ENCODE data around the gene INA.

The INA gene

GRCh38 chr10:103262229-103262628 is 14.7 kb upstream of the INA start:
- DNase-seq = no peak
- intact Hi-C loops (cut with DNase I) = no loop called here

DNA sequence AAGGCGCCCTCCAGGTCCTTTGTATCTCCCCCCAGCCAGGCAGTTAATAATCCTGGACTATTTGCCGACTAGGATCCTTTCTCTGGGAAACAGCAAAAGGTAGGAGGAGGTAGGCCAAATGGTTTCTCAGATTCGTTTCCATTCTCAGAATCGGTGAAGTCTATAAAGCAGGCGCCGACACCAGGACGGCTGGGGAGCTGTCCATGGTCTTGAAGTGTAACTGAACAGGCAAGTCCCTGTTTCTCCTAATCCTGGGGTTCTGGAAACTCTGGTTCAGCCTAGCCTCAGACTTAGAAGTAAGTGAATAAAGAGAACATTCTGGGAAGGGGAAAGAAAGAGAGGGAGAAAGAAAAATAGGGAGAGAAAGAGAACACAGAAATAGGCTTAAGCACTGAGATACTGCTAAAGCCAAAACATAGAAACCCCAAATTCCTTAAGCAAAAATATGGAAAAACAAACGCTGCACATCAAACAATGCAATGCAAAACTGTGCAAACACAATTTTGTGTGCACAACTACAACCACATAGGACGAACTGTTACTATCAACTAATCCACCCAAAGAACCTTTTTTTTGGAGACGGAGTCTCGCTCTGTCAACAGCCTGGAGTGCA is 11.1 kb upstream of the INA start:
- peak in 24 of 42 donors; percentile 11 to 64 (median 34) for DNase-seq

DNA sequence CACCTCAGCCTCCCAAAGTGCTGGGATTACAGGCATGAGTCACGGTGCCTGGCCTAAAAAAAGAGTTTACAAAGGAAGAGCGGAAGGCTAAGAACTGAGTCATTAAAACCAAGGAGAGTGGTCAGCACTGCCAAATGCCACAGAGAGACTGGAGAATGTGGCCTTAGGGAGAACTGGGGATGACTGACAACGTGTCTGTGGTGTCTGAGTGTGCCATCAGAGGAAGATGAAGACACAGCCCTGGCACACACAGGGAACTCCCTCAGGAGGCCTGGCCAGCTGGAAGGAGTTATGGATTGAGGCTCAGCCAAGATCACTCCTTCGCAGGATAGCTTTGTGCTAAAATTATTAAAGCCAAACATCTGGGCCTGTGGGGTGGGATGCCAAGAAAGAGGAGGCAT is 3.9 kb upstream of the INA start:
- peak in 2 of 42 donors; percentile 12 to 51 for DNase-seq

More for the DNA sequence above, 11.1 kb upstream of the INA start:
- intact Hi-C loops (cut with DNase I) = no loop called here

DNA sequence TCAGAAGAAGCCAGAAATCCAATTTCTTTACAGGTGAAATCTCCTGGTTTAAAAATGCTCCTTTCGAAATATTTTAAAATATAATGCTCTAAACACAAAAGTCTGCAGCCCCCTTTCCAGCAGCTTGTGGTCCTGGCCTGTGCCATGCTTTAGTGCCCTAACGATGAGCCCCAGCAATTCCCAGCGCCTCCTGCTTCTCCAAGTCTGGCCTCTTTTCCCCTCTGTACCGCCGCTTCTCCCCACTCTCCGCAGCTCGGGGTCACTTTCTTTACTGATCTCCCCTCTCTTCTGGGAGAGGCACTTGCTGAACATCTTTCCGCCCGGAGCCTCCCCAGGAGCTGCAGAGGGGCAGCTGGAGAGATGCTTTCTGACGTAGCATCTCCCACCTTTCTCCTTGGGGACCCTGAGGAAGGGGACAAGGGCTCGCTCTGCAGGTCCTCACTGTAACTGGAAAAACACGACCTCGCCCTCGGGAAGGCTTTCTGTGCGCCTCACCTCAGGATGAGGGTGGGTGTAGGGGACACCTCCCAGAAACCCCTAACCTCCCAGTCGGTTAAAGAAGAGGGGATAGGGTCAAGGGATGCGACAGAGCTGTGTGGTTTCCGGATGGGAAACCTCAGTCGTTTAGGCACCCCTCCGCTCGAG is 565 bp upstream of the INA start:
- intact Hi-C loops (cut with DNase I) = no loop called here
- DNase-seq = peak in 14 of 42 donors; percentile 1 to 41 (median 17)

More for the DNA sequence above, 3.9 kb upstream of the INA start:
- intact Hi-C loops (cut with DNase I) = no loop called here

- intact Hi-C loops (cut with DNase I) = no loop called here
- DNase-seq = peak in 25 of 42 donors; percentile 5 to 51 (median 23)
Observed at GRCh38 chr10:103277713-103278536, 987 bp downstream of the INA start.

- peak in 16 of 42 donors; percentile 6 to 55 (median 21) for DNase-seq
- intact Hi-C loops (cut with DNase I) = no loop called here
Observed at GRCh38 chr10:103278537-103278823, 1.5 kb downstream of the INA start.

DNA sequence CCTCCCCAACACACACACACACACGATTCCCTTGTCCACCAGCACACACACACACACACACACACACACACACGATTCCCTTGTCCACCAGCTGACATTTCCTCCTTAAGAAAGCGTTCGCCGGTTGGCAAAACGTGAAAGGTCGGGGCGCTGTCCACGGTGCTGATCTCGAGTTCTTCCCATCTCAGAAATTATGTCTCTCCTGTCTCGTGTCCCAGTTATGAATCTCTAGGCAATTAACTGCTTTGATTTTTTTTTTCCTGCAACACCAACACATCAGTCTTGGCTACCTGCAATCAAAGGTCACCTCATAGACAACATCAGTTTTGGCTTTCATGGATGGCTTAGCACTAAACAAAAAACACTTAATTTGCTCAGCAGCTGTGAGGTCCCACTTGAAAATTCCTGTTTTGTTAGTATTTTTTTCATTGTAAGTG is 1.9 kb downstream of the INA start:
- intact Hi-C loops (cut with DNase I) = no loop called here
- DNase-seq = peak in 24 of 42 donors; percentile 15 to 69 (median 36)

DNA sequence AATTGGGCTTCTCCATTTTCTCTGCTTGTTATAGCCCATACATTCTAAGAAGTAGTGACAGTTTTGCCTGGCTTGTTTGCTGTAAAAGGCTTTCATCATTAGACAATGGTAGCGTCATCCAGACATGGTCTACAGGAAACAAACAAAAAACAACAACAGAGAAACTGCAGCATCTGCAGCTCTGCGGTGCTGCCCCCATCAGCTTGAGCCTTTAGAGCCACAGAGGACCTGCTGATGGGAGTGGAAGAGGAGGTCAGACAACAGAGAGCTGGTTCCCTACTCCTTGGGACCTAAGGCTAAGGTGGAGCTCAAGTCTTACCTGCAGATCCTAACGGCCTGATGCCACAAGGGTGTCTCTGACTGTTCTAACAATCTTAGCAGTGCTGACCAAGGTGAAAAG is 3.1 kb downstream of the INA start:
- DNase-seq = no peak
- intact Hi-C loops (cut with DNase I) = no loop called here

- DNase-seq = no peak
- intact Hi-C loops (cut with DNase I) = no loop called here
Observed at GRCh38 chr10:103280506-103280905, 3.6 kb downstream of the INA start.

- peak; percentile 16 to 82 (median 66) for DNase-seq
- intact Hi-C loops (cut with DNase I) = no loop called here
Observed at GRCh38 chr10:103281753-103282152, 4.8 kb downstream of the INA start.

DNA sequence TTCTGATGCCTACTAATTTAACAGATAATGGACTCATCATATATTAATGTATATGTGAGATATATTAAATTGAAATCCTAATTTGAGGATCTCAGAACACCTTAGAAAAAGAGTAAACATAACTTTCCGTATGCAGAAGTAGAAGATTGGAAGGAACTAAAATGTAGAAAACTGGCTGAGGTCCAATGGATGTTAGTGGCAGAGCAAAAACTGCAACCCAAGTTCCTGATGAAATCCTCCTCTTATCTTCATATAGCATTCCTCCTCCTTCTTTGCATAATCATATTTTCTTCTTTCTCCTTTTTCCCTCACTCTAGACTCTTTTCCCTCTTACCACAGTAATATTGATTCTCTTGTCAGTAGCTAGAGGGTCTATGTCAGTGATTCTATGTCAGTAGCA is 6.0 kb downstream of the INA start:
- intact Hi-C loops (cut with DNase I) = no loop called here
- DNase-seq = no peak

- DNase-seq = no peak
- intact Hi-C loops (cut with DNase I) = no loop called here
Observed at GRCh38 chr10:103284170-103284569, 7.2 kb downstream of the INA start.

DNA sequence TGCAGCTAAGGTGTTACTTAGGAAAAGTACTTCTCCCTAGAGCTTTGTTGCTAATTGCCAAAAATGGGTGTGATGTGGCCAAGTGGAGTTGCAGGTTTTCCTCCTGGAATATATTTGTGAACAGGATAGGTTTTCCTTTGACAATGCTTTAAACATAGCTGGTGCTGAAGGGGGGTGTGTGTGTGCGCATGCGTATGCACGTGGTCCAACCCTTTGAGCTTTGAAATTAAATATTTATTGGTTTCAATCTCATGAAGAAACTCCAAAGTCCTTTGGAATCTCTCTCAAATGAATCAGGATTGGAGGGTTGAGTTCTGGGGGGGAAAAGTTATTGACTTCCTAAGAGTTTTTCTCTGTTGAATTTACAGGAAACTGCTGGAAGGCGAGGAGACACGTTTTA is 11.1 kb downstream of the INA start:
- DNase-seq = no peak
- intact Hi-C loops (cut with DNase I) = no loop called here

DNA sequence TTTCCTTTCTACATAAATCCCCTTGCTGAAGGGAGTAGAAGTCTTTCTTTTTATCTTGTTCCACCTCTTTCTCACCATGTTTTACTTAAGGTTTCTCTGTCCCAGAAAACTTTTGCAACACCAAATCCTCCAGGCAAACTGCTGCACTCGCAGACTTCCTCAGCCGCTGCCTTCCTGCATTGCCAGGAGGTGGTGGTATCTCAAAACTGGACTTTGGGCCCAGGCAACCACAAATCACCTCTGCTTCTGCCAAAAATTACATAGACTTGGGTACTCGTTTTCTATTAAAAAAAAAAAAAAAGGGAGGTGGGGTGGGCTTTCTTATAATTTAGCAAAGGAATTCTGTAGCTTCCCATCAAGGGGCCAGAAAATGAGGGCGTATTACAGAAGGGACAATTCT is 14.7 kb downstream of the INA start:
- DNase-seq = no peak

DNA sequence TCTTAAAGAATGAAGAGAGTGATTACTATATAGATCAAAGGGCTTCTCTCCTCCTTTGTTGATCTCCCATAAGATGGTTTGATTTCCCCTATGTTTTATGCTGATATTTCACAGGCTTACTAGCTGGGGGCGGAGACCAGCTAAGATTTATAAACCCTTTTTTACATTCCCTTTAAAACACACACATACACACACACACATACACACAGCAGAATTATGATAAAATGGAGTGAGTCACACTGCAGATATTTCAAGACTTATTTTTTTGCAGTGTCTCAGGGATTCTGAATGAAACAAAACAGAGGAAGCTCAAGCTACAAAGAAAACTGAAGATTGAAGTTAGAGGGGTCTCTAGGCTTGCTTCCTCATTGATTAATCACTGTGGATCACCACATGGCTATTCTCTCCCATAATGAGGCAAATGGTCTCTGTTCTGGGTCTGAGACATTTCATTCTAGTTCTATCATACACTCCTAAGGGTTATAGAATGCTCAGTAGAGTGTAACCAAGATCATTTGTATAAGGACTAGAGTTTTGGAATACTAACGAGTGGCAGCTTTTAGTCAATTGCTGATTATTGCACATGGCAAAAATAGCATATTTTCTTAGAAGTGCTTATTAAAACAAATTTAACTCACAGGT is 18.6 kb downstream of the INA start:
- no peak for DNase-seq
- intact Hi-C loops (cut with DNase I) = no loop called here

More for the DNA sequence above, 14.7 kb downstream of the INA start:
- intact Hi-C loops (cut with DNase I) = no loop called here

DNA sequence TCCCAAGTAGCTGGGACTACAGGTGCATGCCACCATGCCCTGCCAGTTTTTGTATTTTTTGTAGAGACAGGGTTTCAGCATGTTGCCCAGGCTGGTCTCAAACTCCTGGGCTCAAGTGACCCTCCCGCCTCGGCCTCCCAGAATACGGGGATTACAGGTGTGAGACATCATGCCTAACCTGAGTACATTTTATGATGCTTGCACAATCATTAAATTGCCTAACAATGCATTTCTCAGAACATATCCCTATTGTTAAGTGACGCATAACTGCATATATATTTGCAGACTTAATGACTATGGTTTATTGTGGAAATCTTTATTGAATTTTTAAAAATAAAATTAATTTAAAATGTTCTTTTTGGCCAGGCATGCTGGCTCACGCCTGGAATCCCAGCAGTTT is 30.7 kb downstream of the INA start:
- intact Hi-C loops (cut with DNase I) = no loop called here
- DNase-seq = no peak

DNA sequence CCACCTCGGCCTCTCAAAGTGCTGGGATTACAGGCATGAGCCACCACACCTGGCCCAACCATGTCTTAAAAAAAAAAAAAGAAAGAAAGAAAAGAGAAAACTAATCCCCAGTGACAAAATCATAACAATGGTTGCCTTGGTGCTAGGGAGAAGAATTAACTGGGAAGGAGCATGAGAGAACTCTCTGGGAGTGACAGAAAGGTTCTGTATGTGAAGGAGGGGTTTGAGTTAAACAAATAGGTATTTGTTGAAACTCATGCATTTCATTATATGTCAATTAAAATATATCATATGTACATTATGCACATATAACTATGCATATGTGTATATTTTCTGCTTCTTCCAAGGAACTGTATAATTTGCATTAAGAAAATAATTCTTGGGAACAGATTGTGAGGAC is 33.3 kb downstream of the INA start:
- no peak for DNase-seq
- intact Hi-C loops (cut with DNase I) = no loop called here

GRCh38 chr10:103316087-103316486 is 39.1 kb downstream of the INA start:
- intact Hi-C loops (cut with DNase I) = no loop called here
- DNase-seq = no peak

- DNase-seq = no peak
- intact Hi-C loops (cut with DNase I) = no loop called here
Observed at GRCh38 chr10:103327906-103328305, 51.0 kb downstream of the INA start.

DNA sequence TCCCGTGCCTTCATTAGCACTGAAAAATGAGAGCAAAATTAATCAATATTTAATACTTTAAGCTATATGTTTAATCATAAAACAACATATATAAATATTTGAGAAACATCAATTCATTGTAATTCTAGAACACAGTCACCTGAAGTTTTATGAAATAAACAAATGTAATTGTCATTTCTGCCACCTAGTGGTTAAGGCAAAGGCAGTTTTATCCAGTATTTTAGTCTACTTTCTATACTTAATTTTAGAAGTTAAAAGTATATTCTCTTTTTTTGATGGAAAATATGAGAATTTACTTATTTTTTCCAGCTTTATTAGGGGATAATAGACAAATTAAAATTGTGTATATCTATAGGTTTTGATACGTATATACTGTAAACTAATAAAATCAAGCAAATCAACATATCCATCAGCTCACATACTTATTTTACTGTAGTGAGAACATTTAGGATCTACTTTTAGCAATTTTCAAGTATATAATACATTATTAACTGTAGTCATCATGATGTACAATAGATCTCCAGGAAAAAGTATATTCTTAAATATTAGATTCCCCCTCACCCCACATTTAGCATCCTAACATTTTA is 57.1 kb downstream of the INA start:
- intact Hi-C loops (cut with DNase I) = no loop called here
- DNase-seq = no peak
